Measurements from ENCODE around the gene SDK1. TPM values are rescaled to one million over a fixed set of nuclear protein-coding genes. Genes with fewer than 3 reads are reported as not detected.
A peak's percentile ranks its signal among the peaks of the same experiment; 100 is the strongest.

Gene SDK1
- total and polyA plus RNA-seq, 2 experiments from 2014 or later = 2.1 to 10.0 TPM

- TF ChIP-seq CTCF (conservative IDR thresholded peaks at IDR 0.05; ENCODE audit: low read depth in 2 of 2) = no peak
- no peak for TF ChIP-seq REST (IDR thresholded peaks at IDR 0.05; ENCODE audit: unreplicated experiment)
- no peak for TF ChIP-seq STAT1 (IDR thresholded peaks at IDR 0.05; ENCODE audit: unreplicated experiment)
- no peak for TF ChIP-seq ZNF114 (CRISPR knock-in tag; IDR thresholded peaks at IDR 0.05)
- no peak for TF ChIP-seq CREB1 (CRISPR knock-in tag; IDR thresholded peaks at IDR 0.05; ENCODE audit: low read depth)
- TF ChIP-seq EZH2 (IDR thresholded peaks at IDR 0.05; ENCODE audit: low read depth, unreplicated experiment) = no peak
- TF ChIP-seq ETS1 (IDR thresholded peaks at IDR 0.05) = no peak
- no peak for TF ChIP-seq POLR2AphosphoS5 (IDR thresholded peaks at IDR 0.05; ENCODE audit: low read depth)
- no peak for TF ChIP-seq JUNB (IDR thresholded peaks at IDR 0.05; ENCODE audit: unreplicated experiment)
- no peak for TF ChIP-seq NANOG (IDR thresholded peaks at IDR 0.05; ENCODE audit: borderline replicate concordance)
Observed at GRCh38 chr7:3688842-3689241, 387.8 kb downstream of the SDK1 start (continued).

- no peak for TF ChIP-seq ETS1 (IDR thresholded peaks at IDR 0.05)
- no peak for TF ChIP-seq NANOG (IDR thresholded peaks at IDR 0.05; ENCODE audit: borderline replicate concordance)
- Histone ChIP-seq H3K4me3 (no peak overlapping the region), H3K4me1 (ENCODE audit: insufficient read depth) (peaks cover 30% of the 10 kb centered on the region), H3K27ac (ENCODE audit: low read depth) (no peak overlapping the region), H4K20me1 (replicated peaks; ENCODE audit: insufficient read depth) (no peaks in the 10 kb centered on the region), H3K4me2 (no peak overlapping the region), H3K79me2 (replicated peaks; ENCODE audit: insufficient read depth) (no peaks in the 10 kb centered on the region), H3F3A (replicated peaks; ENCODE audit: low read depth) (no peaks in the 10 kb centered on the region), H2AFZ (no peak overlapping the region), H3K27me3 (ENCODE audit: insufficient read depth) (no peaks in the 10 kb centered on the region), H3K36me3 (ENCODE audit: insufficient read depth) (no peaks in the 10 kb centered on the region; the same call in 1 of the 2 replicates), H3K9me2 (ENCODE audit: insufficient read depth) (no peaks in the 10 kb centered on the region)
- Mint-ChIP-seq H3K36me3 (ENCODE audit: low read depth) (peaks cover 5% of the 10 kb centered on the region; the same call in 1 of the 3 replicates), H3K27ac (peak overlapping the region; percentile 94), H3K4me1 (peaks cover 22% of the 10 kb centered on the region), H3K9me3 (peaks cover 5% of the 10 kb centered on the region; the same call in 2 of the 3 replicates), H3K4me3 (no peak overlapping the region), H3K27me3 (ENCODE audit: insufficient read depth, low read depth, poor library complexity) (peaks cover 4% of the 10 kb centered on the region)
- ATAC-seq (peak; percentile 66), DNase-seq (ENCODE audit: low spot score) (peak; percentile 45)
Observed at GRCh38 chr7:3691478-3692158, 390.6 kb downstream of the SDK1 start.

All from GM23338 (cell line).